HepG2 (cell line): ENCODE data around the gene PREX1. TPM values are rescaled to one million over a fixed set of nuclear protein-coding genes. Genes with fewer than 3 reads are reported as not detected.

Source experiments
- ARNT2 ChIP-seq: sonication (generic); formaldehyde crosslinking; IDR thresholded peaks from 2 replicates; pipeline ENCODE4 v1.8.0; 2022; ENCODE audit warnings: mild to moderate bottlenecking, low read depth, missing genetic modification reagents, moderate library complexity
- ATF4 ChIP-seq, 2 experiments: fragments of 450-650 bp in 1 of 2; sonication (generic) in 1 of 2; formaldehyde crosslinking; IDR thresholded peaks; 2 replicates each; pipeline versions ENCODE4 v1.5.0 to v1.8.0; 2020 to 2022; ENCODE audit warnings: mild to moderate bottlenecking in 1 of 2, missing genetic modification reagents in 1 of 2
- CEBPB ChIP-seq: IDR thresholded peaks from 2 replicates; pipeline ENCODE4 v1.6.1; 2011; ENCODE audit warnings: low read depth, low read length, improper control_type of control experiment, borderline replicate concordance
- CEBPG ChIP-seq: IDR thresholded peaks from 2 replicates; pipeline ENCODE4 v1.6.1; 2016
- ELK4 ChIP-seq: sonication (generic); formaldehyde crosslinking; IDR thresholded peaks from 2 replicates; pipeline ENCODE4 v1.9.0; 2021; ENCODE audit warnings: missing genetic modification reagents, borderline replicate concordance
- KDM5B ChIP-seq: sonication (generic); formaldehyde crosslinking; IDR thresholded peaks from 2 replicates; pipeline ENCODE4 v1.4.0; 2020; ENCODE audit warnings: missing genetic modification reagents, mild to moderate bottlenecking, borderline replicate concordance
- MYC ChIP-seq: sonication (generic); formaldehyde crosslinking; IDR thresholded peaks from 2 replicates; pipeline ENCODE4 v1.9.0; 2021; ENCODE audit warnings: missing genetic modification reagents, borderline replicate concordance
- NR2C2 ChIP-seq: sonication (generic); formaldehyde crosslinking; IDR thresholded peaks from 2 replicates; pipeline ENCODE4 v1.4.0; 2020; ENCODE audit warnings: missing genetic modification reagents, mild to moderate bottlenecking, moderate library complexity, borderline replicate concordance
- NR3C1 ChIP-seq: sonication (generic); formaldehyde crosslinking; IDR thresholded peaks from 2 replicates; pipeline ENCODE4 v1.4.0; 2020; ENCODE audit warnings: missing genetic modification reagents
- ONECUT2 ChIP-seq: sonication (generic); formaldehyde crosslinking; IDR thresholded peaks from 2 replicates; pipeline ENCODE4 v1.4.0; 2020; ENCODE audit warnings: missing genetic modification reagents
- SOX13 ChIP-seq, 3 experiments: fragments of 450-650 bp in 1 of 3; sonication (generic) in 1 of 3; formaldehyde crosslinking in 1 of 3; IDR thresholded peaks in 2 of 3; conservative IDR thresholded peaks in 1 of 3; 2 replicates each; pipeline versions ENCODE4 v1.5.0 to v1.6.1; 2016 to 2020; ENCODE audit warnings: antibody characterized with exemption in 1 of 3, mild to moderate bottlenecking in 1 of 3, missing compliant biosample characterization in 1 of 3, missing genetic modification reagents in 1 of 3, moderate library complexity in 1 of 3
- SUZ12 ChIP-seq: fragments of 150-350 bp; IDR thresholded peaks from 2 replicates; pipeline ENCODE4 v1.6.1; 2014; ENCODE audit warnings: low read depth, low read length
- TCF7L2 ChIP-seq: IDR thresholded peaks from 2 replicates; pipeline ENCODE4 v1.6.1; 2011; ENCODE audit warnings: mild to moderate bottlenecking, low read depth, low read length, moderate library complexity
- TEAD2 ChIP-seq: sonication (generic); formaldehyde crosslinking; IDR thresholded peaks from 2 replicates; pipeline ENCODE4 v1.9.0; 2021; ENCODE audit warnings: missing genetic modification reagents
- TSC22D2 ChIP-seq: sonication (generic); formaldehyde crosslinking; IDR thresholded peaks from 2 replicates; pipeline ENCODE4 v1.5.1; 2020; ENCODE audit warnings: missing genetic modification reagents, mild to moderate bottlenecking, borderline replicate concordance
- ZEB1 ChIP-seq: IDR thresholded peaks from 2 replicates; pipeline ENCODE4 v1.6.1; 2012; ENCODE audit warnings: mild to moderate bottlenecking, low read depth, inconsistent platforms; ENCODE audit not compliant: insufficient replicate concordance
- ZFY ChIP-seq: sonication (generic); formaldehyde crosslinking; IDR thresholded peaks from 2 replicates; pipeline ENCODE4 v1.4.0; 2020; ENCODE audit warnings: missing genetic modification reagents
- ZNF232 ChIP-seq: sonication (generic); formaldehyde crosslinking; IDR thresholded peaks from 2 replicates; pipeline ENCODE4 v1.4.0; 2020; ENCODE audit warnings: missing genetic modification reagents, borderline replicate concordance
- ZNF660 ChIP-seq: sonication (generic); formaldehyde crosslinking; IDR thresholded peaks from 2 replicates; pipeline ENCODE4 v1.5.1; 2020; ENCODE audit warnings: mild to moderate bottlenecking, low read depth, missing genetic modification reagents, borderline replicate concordance
- ZNF772 ChIP-seq: sonication (generic); formaldehyde crosslinking; IDR thresholded peaks from 2 replicates; pipeline ENCODE4 v1.5.0; 2020; ENCODE audit warnings: mild to moderate bottlenecking, missing genetic modification reagents
- polyA plus RNA-seq, 8 experiments: library from polyadenylated mRNA; depleted of rRNA in 3 of 8; stranded (reverse) in 7 of 8; unstranded in 1 of 8; fragments of >200 nt; fragmentation: Illumina TruSeq in 4 of 8; extraction: Trizol in 4 of 8; gene quantifications; 2 replicates each; pipeline versions ENCODE4 v1.2.1 to v1.2.3, GENCODE V29; 2011 to 2016; ENCODE audit warnings: low read depth in 4 of 8, missing spikeins in 1 of 8, mixed read lengths in 1 of 8; ENCODE audit not compliant: insufficient read depth in 1 of 8
- total RNA-seq, 5 experiments: library from RNA; depleted of rRNA; stranded (reverse); fragments of >200 nt; fragmentation: Illumina TruSeq; extraction: Trizol; gene quantifications; 2 replicates each; pipeline ENCODE4 v1.2.3, GENCODE V29; 2016; ENCODE audit warnings: low read depth in 1 of 5
- TF ChIP-seq, protein P1 (sequence below): sonication (generic); formaldehyde crosslinking; IDR thresholded peaks from 2 replicates; pipeline ENCODE4 v1.4.0; 2020; ENCODE audit warnings: missing genetic modification reagents
- TF ChIP-seq, protein P2 (sequence below): sonication (generic); formaldehyde crosslinking; IDR thresholded peaks from 2 replicates; pipeline ENCODE4 v1.5.0; 2020; ENCODE audit warnings: mild to moderate bottlenecking, missing genetic modification reagents

The PREX1 gene
- total and polyA plus RNA-seq, 2 of the 13 experiments (the other 11 are each of a cell fraction or from before 2014, with no cell fraction given) = 0.02 to 0.04 TPM

DNA sequence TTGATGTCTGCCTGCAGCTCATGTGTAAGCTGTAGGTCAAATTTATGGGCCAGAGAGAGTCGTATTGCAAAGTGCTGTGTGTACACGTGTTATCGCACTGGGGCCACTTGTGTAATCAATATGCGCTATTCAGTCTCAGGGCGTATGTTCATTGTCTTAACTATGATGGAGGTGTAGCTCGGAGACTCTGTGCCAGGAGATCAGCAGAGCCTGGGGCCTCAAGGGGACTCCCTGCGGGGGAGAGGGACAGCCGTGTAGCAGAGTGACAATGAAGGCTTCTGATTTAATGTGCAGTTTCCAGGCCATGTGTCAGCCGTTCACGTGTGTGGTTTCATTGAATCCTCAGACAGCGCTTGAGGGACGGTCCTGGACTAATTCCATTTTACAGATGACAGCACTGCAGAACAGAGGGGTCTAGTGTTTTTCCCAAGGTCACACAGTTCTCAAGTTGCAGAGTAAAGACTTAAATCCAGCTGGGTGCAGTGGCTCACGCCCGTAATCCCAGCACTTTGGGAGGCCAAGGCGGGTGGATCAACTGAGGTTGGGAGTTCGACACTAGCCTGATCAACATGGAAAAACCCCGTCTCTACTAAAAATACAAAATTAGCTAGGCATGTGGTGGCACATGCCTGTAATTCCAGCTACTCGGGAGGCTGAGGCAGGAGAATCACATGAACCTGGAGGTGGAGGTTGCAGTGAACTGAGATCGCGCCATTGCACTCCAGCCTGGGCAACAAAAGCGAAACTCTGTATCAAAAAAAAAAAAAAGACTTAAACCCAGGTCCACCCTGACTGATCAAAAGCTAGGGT is 242.5 kb downstream of the PREX1 start (continued):
- no peak for TF ChIP-seq SOX13 (IDR thresholded peaks at IDR 0.05)
- peak in 1 of 2 experiments; percentile 86; a peak in 2 of 4 replicates for TF ChIP-seq SOX13 (CRISPR knock-in tag; conservative IDR thresholded peaks at IDR 0.05 in 1 of 2, IDR thresholded peaks at IDR 0.05 in 1 of 2)
- peak; percentile 37; the same call in 1 of the 2 replicates for TF ChIP-seq CEBPG (CRISPR knock-in tag)
- no peak for TF ChIP-seq ZEB1
- no peak for TF ChIP-seq SUZ12
- no peak for TF ChIP-seq NR2C2 (CRISPR knock-in tag)
- TF ChIP-seq, protein P1, sequence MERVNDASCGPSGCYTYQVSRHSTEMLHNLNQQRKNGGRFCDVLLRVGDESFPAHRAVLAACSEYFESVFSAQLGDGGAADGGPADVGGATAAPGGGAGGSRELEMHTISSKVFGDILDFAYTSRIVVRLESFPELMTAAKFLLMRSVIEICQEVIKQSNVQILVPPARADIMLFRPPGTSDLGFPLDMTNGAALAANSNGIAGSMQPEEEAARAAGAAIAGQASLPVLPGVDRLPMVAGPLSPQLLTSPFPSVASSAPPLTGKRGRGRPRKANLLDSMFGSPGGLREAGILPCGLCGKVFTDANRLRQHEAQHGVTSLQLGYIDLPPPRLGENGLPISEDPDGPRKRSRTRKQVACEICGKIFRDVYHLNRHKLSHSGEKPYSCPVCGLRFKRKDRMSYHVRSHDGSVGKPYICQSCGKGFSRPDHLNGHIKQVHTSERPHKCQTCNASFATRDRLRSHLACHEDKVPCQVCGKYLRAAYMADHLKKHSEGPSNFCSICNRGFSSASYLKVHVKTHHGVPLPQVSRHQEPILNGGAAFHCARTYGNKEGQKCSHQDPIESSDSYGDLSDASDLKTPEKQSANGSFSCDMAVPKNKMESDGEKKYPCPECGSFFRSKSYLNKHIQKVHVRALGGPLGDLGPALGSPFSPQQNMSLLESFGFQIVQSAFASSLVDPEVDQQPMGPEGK = 0 out of 2 replicates have a peak, but pooled peaks have one; percentile 29
- TF ChIP-seq TSC22D2 (CRISPR knock-in tag) = no peak
- 0 out of 2 replicates have a peak, but pooled peaks have one; percentile 41 for TF ChIP-seq ARNT2
- peak; percentile 79 for TF ChIP-seq CEBPB
- no peak for TF ChIP-seq NR3C1 (CRISPR knock-in tag)
- TF ChIP-seq ZNF772 (CRISPR knock-in tag) = 0 out of 2 replicates have a peak, but pooled peaks have one; percentile 28
- TF ChIP-seq ZNF660 (CRISPR knock-in tag) = no peak
- TF ChIP-seq ZFY = 0 out of 2 replicates have a peak, but pooled peaks have one; percentile 35
- no peak for TF ChIP-seq ATF4 (CRISPR knock-in tag; IDR thresholded peaks at IDR 0.05)
- peak; percentile 47; the same call in 1 of the 2 replicates for TF ChIP-seq ONECUT2 (CRISPR knock-in tag)
- TF ChIP-seq ELK4 (CRISPR knock-in tag) = no peak
- TF ChIP-seq KDM5B = 0 out of 2 replicates have a peak, but pooled peaks have one; percentile 30
- TF ChIP-seq ZNF232 = peak; percentile 68; the same call in 1 of the 2 replicates
- no peak for TF ChIP-seq TCF7L2
- TF ChIP-seq, protein P2, sequence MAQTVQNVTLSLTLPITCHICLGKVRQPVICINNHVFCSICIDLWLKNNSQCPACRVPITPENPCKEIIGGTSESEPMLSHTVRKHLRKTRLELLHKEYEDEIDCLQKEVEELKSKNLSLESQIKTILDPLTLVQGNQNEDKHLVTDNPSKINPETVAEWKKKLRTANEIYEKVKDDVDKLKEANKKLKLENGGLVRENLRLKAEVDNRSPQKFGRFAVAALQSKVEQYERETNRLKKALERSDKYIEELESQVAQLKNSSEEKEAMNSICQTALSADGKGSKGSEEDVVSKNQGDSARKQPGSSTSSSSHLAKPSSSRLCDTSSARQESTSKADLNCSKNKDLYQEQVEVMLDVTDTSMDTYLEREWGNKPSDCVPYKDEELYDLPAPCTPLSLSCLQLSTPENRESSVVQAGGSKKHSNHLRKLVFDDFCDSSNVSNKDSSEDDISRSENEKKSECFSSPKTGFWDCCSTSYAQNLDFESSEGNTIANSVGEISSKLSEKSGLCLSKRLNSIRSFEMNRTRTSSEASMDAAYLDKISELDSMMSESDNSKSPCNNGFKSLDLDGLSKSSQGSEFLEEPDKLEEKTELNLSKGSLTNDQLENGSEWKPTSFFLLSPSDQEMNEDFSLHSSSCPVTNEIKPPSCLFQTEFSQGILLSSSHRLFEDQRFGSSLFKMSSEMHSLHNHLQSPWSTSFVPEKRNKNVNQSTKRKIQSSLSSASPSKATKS = no peak
- TF ChIP-seq MYC (CRISPR knock-in tag) = peak; percentile 54; the same call in 1 of the 2 replicates
- peak; percentile 57; the same call in 1 of the 2 replicates for TF ChIP-seq TEAD2 (CRISPR knock-in tag)
